ENCODE data around the gene TTBK2. TPM values are rescaled to one million over a fixed set of nuclear protein-coding genes. Genes with fewer than 3 reads are reported as not detected.

Gene TTBK2
- total RNA-seq, 1 experiment from 2014 or later = 18.6 TPM

DNA sequence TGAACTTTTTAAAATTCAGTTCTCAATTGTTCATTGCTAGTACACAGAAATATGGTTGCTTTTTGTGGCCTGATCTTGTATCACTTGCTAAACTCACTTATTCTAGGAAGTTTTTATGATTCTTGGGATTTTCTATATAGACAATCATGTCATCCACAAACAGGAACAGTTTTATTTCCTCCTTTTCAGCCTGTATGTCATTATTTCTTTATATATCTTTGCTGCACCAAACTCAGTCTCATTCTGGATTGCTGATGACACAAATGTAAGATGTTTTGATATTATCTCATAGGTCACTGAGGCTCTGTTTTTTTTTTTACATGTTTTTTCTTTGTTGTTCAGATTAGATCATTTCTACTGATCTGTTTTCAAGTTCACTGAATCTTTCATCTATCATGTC lies 71.7 kb downstream of the TTBK2 start:
- Mint-ChIP-seq H3K9me3 (peaks cover 8% of the 10 kb centered on the region), H3K4me1 (no peaks in the 10 kb centered on the region), H3K27ac (no peak overlapping the region), H3K4me3 (no peak overlapping the region), H3K27me3 (ENCODE audit: low read depth) (no peaks in the 10 kb centered on the region), H3K36me3 (peaks cover 4% of the 10 kb centered on the region)
- TF ChIP-seq ZNF416 (CRISPR knock-in tag; IDR thresholded peaks at IDR 0.05) (no peak), TEAD1 (CRISPR knock-in tag; IDR thresholded peaks at IDR 0.05) (no peak), IRF2 (CRISPR knock-in tag; IDR thresholded peaks at IDR 0.05; ENCODE audit: borderline replicate concordance, low read depth) (no peak), NFE2L1 (CRISPR knock-in tag; IDR thresholded peaks at IDR 0.05) (no peak), GRHL2 (CRISPR knock-in tag; IDR thresholded peaks at IDR 0.05; ENCODE audit: insufficient replicate concordance, severe bottlenecking) (no peak), ZNF423 (CRISPR knock-in tag; IDR thresholded peaks at IDR 0.05) (no peak), HMGA2 (CRISPR knock-in tag; IDR thresholded peaks at IDR 0.05) (no peak), OVOL2 (CRISPR knock-in tag; IDR thresholded peaks at IDR 0.05; ENCODE audit: borderline replicate concordance) (no peak), SOX15 (CRISPR knock-in tag; IDR thresholded peaks at IDR 0.05) (no peak)
- TF ChIP-seq, protein P1, sequence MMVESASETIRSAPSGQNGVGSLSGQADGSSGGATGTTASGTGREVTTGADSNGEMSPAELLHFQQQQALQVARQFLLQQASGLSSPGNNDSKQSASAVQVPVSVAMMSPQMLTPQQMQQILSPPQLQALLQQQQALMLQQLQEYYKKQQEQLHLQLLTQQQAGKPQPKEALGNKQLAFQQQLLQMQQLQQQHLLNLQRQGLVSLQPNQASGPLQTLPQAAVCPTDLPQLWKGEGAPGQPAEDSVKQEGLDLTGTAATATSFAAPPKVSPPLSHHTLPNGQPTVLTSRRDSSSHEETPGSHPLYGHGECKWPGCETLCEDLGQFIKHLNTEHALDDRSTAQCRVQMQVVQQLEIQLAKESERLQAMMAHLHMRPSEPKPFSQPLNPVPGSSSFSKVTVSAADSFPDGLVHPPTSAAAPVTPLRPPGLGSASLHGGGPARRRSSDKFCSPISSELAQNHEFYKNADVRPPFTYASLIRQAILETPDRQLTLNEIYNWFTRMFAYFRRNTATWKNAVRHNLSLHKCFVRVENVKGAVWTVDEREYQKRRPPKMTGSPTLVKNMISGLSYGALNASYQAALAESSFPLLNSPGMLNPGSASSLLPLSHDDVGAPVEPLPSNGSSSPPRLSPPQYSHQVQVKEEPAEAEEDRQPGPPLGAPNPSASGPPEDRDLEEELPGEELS (CRISPR knock-in tag; IDR thresholded peaks at IDR 0.05) = no peak
- TF ChIP-seq, protein P2, sequence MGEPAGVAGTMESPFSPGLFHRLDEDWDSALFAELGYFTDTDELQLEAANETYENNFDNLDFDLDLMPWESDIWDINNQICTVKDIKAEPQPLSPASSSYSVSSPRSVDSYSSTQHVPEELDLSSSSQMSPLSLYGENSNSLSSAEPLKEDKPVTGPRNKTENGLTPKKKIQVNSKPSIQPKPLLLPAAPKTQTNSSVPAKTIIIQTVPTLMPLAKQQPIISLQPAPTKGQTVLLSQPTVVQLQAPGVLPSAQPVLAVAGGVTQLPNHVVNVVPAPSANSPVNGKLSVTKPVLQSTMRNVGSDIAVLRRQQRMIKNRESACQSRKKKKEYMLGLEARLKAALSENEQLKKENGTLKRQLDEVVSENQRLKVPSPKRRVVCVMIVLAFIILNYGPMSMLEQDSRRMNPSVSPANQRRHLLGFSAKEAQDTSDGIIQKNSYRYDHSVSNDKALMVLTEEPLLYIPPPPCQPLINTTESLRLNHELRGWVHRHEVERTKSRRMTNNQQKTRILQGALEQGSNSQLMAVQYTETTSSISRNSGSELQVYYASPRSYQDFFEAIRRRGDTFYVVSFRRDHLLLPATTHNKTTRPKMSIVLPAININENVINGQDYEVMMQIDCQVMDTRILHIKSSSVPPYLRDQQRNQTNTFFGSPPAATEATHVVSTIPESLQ (CRISPR knock-in tag; IDR thresholded peaks at IDR 0.05) = no peak
- TF ChIP-seq, protein P3, sequence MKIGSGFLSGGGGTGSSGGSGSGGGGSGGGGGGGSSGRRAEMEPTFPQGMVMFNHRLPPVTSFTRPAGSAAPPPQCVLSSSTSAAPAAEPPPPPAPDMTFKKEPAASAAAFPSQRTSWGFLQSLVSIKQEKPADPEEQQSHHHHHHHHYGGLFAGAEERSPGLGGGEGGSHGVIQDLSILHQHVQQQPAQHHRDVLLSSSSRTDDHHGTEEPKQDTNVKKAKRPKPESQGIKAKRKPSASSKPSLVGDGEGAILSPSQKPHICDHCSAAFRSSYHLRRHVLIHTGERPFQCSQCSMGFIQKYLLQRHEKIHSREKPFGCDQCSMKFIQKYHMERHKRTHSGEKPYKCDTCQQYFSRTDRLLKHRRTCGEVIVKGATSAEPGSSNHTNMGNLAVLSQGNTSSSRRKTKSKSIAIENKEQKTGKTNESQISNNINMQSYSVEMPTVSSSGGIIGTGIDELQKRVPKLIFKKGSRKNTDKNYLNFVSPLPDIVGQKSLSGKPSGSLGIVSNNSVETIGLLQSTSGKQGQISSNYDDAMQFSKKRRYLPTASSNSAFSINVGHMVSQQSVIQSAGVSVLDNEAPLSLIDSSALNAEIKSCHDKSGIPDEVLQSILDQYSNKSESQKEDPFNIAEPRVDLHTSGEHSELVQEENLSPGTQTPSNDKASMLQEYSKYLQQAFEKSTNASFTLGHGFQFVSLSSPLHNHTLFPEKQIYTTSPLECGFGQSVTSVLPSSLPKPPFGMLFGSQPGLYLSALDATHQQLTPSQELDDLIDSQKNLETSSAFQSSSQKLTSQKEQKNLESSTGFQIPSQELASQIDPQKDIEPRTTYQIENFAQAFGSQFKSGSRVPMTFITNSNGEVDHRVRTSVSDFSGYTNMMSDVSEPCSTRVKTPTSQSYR (CRISPR knock-in tag; IDR thresholded peaks at IDR 0.05) = no peak
- TF ChIP-seq, protein P4, sequence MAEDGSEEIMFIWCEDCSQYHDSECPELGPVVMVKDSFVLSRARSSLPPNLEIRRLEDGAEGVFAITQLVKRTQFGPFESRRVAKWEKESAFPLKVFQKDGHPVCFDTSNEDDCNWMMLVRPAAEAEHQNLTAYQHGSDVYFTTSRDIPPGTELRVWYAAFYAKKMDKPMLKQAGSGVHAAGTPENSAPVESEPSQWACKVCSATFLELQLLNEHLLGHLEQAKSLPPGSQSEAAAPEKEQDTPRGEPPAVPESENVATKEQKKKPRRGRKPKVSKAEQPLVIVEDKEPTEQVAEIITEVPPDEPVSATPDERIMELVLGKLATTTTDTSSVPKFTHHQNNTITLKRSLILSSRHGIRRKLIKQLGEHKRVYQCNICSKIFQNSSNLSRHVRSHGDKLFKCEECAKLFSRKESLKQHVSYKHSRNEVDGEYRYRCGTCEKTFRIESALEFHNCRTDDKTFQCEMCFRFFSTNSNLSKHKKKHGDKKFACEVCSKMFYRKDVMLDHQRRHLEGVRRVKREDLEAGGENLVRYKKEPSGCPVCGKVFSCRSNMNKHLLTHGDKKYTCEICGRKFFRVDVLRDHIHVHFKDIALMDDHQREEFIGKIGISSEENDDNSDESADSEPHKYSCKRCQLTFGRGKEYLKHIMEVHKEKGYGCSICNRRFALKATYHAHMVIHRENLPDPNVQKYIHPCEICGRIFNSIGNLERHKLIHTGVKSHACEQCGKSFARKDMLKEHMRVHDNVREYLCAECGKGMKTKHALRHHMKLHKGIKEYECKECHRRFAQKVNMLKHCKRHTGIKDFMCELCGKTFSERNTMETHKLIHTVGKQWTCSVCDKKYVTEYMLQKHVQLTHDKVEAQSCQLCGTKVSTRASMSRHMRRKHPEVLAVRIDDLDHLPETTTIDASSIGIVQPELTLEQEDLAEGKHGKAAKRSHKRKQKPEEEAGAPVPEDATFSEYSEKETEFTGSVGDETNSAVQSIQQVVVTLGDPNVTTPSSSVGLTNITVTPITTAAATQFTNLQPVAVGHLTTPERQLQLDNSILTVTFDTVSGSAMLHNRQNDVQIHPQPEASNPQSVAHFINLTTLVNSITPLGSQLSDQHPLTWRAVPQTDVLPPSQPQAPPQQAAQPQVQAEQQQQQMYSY (CRISPR knock-in tag; IDR thresholded peaks at IDR 0.05) = no peak
- TF ChIP-seq, protein P5, sequence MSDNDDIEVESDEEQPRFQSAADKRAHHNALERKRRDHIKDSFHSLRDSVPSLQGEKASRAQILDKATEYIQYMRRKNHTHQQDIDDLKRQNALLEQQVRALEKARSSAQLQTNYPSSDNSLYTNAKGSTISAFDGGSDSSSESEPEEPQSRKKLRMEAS (CRISPR knock-in tag; IDR thresholded peaks at IDR 0.05) = no peak
- TF ChIP-seq, protein P6, sequence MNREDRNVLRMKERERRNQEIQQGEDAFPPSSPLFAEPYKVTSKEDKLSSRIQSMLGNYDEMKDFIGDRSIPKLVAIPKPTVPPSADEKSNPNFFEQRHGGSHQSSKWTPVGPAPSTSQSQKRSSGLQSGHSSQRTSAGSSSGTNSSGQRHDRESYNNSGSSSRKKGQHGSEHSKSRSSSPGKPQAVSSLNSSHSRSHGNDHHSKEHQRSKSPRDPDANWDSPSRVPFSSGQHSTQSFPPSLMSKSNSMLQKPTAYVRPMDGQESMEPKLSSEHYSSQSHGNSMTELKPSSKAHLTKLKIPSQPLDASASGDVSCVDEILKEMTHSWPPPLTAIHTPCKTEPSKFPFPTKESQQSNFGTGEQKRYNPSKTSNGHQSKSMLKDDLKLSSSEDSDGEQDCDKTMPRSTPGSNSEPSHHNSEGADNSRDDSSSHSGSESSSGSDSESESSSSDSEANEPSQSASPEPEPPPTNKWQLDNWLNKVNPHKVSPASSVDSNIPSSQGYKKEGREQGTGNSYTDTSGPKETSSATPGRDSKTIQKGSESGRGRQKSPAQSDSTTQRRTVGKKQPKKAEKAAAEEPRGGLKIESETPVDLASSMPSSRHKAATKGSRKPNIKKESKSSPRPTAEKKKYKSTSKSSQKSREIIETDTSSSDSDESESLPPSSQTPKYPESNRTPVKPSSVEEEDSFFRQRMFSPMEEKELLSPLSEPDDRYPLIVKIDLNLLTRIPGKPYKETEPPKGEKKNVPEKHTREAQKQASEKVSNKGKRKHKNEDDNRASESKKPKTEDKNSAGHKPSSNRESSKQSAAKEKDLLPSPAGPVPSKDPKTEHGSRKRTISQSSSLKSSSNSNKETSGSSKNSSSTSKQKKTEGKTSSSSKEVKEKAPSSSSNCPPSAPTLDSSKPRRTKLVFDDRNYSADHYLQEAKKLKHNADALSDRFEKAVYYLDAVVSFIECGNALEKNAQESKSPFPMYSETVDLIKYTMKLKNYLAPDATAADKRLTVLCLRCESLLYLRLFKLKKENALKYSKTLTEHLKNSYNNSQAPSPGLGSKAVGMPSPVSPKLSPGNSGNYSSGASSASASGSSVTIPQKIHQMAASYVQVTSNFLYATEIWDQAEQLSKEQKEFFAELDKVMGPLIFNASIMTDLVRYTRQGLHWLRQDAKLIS (CRISPR knock-in tag; IDR thresholded peaks at IDR 0.05; ENCODE audit: borderline replicate concordance) = no peak
- TF ChIP-seq, protein P7, sequence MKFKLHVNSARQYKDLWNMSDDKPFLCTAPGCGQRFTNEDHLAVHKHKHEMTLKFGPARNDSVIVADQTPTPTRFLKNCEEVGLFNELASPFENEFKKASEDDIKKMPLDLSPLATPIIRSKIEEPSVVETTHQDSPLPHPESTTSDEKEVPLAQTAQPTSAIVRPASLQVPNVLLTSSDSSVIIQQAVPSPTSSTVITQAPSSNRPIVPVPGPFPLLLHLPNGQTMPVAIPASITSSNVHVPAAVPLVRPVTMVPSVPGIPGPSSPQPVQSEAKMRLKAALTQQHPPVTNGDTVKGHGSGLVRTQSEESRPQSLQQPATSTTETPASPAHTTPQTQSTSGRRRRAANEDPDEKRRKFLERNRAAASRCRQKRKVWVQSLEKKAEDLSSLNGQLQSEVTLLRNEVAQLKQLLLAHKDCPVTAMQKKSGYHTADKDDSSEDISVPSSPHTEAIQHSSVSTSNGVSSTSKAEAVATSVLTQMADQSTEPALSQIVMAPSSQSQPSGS (CRISPR knock-in tag; IDR thresholded peaks at IDR 0.05; ENCODE audit: borderline replicate concordance, low read depth) = no peak
- TF ChIP-seq, protein P8, sequence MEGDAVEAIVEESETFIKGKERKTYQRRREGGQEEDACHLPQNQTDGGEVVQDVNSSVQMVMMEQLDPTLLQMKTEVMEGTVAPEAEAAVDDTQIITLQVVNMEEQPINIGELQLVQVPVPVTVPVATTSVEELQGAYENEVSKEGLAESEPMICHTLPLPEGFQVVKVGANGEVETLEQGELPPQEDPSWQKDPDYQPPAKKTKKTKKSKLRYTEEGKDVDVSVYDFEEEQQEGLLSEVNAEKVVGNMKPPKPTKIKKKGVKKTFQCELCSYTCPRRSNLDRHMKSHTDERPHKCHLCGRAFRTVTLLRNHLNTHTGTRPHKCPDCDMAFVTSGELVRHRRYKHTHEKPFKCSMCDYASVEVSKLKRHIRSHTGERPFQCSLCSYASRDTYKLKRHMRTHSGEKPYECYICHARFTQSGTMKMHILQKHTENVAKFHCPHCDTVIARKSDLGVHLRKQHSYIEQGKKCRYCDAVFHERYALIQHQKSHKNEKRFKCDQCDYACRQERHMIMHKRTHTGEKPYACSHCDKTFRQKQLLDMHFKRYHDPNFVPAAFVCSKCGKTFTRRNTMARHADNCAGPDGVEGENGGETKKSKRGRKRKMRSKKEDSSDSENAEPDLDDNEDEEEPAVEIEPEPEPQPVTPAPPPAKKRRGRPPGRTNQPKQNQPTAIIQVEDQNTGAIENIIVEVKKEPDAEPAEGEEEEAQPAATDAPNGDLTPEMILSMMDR (IDR thresholded peaks at IDR 0.05) = no peak
- ChIA-PET POLR2A (no interaction called here), CTCF (no interaction called here)
- DNase-seq (ENCODE audit: low spot score) (no peak), ATAC-seq (no peak)

All from WTC11 (cell line).